ENCODE data around the gene OR51B6.

DNA sequence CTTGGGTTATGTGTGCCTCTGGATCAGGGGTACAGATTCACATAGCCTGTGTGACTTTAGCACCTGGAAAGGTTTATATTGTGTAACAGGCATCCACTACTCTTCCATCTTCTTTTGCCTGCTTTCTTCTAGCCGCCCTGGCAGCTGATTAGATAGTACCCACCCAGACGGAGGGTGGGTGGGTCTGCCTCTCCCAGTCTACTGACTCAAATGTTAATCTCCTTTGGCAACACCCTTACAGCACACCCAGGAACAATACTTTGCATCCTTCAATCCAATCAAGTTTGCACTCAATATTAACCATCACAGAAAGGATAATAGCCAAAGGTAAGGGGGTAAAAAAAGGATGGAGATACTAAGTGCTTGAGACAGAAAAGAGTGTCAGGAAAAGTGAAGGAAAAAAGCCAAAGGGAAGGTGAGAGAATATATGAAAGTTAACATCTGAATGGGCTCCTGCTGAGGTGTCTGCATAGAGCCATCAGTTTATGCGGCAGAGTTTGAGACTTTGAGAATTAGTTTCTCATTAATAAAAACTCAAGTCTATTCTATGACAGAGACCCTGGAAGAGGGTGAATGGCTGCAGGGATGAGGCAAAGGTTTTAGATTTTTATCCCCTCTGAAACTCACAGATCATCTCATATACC, 2.6 kb upstream of the OR51B6 start:
- TF ChIP-seq CTCF (IDR thresholded peaks at IDR 0.05) = no peak
- no peak for TF ChIP-seq POLR2A (IDR thresholded peaks at IDR 0.05; ENCODE audit: low read depth)
- TF ChIP-seq EP300 (IDR thresholded peaks at IDR 0.05) = no peak

Data from esophagus muscularis mucosa (tissue), 4 donors.